Left renal cortex interstitium (tissue), 4 donors: ENCODE data around the gene DAPK1. TPM values are rescaled to one million over a fixed set of nuclear protein-coding genes. Genes with fewer than 3 reads are reported as not detected.

Experiments
- DNase-seq, 4 donors: peaks; one replicate each; pipeline ENCODE4 v3.0.0-alpha.2; 2013; ENCODE audit warnings: low read depth in 4 of 4, low spot score in 2 of 4, missing footprints in 1 of 4
- polyA plus RNA-seq, 4 donors: library from polyadenylated mRNA; unstranded; fragments of 120-200 nt; gene quantifications; one replicate each; pipeline ENCODE4 v1.2.1, GENCODE V29; 2013; ENCODE audit not compliant: insufficient read length in 4 of 4

The DAPK1 gene
- polyA plus RNA-seq, 4 donors, result 58.5 to 91.7 (median 75.3) TPM

DNA sequence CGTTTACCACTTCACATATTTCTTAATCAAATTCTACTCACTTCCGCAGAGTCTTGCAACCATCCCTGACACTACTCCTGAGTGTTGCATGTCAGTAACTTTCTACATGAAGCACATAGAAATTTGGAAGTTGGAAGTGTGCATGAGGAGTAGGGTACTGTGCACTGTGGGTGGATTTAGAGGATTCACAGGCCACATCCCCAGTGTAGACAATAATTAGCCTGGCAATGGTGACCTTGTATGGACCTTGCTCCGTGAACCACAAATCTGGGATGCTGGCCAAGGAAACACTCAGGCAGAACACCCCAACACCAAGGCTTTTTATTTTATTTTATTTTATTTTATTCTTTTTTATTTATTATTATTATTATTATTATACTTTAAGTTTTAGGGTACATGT is 253.8 kb downstream of the DAPK1 start:
- DNase-seq, result no peak

DNA sequence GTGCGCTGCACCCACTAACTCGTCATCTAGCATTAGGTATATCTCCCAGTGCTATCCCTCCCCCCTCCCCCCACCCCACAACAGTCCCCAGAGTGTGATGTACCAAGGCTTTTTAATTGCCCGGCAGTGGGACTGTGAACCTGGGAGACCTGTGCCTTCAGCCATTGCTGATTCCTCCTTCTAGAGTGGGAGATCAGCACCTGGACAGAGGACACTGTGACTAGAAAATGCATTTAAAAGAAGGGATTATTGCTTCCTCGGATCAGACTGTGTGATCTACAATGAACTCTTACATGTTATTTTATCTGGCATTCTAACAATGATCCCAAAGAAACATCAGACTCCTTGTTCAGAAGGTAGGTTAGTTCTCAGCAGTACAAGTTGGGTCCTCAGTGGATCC is 254.2 kb downstream of the DAPK1 start:
- no peak for DNase-seq

DNA sequence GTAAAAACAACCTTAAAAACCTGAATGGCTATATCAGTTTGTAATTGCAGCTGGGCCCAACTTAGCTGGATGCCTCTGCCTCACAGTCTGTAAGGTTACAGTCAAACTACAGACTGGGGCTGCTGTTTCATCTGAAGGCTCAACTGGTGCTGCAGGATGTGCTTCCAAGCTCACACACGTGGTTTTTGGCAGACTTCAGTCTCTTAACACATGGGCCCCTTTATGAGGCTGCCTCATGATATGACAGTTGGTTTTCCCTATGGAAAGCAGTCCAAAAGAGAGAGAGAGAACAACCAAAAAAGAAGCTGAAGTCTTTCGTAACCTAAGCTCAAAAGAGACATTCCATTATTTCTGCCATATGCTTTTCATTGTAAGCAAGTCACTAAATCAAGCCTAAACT is 255.6 kb downstream of the DAPK1 start:
- no peak for DNase-seq

Other genes starting within 250 kb of the DAPK1 start
- 100 to 1,000 TPM; 117 to 195 (median 160) TPM for gene CTSL, start 228.3 kb downstream of the DAPK1 start, polyA plus RNA-seq